H1 (cell line): ENCODE measurements around the gene ITGA11. TPM values are rescaled to one million over a fixed set of nuclear protein-coding genes. Genes with fewer than 3 reads are reported as not detected.
A peak's percentile ranks its signal among the peaks of the same experiment; 100 is the strongest.

Source experiments
- CTCF ChIA-PET: fragments of 300-600 bp; sonication (Branson Sonifier 250); formaldehyde crosslinking; loops from one replicate; lab custom pipeline; 2021; ENCODE audit not compliant: partially characterized antibody; lab: Charles Lee
- POLR2A ChIA-PET: fragments of 300-600 bp; sonication (Branson Sonifier 250); formaldehyde crosslinking; loops from one replicate; lab custom pipeline; 2021; ENCODE audit warnings: inconsistent platforms; ENCODE audit not compliant: partially characterized antibody; lab: Charles Lee
- DNase-seq, 2 experiments: peaks; one replicate each; pipeline versions ENCODE4 v3.0.0 to v3.0.0-alpha.2; 2010 to 2022; ENCODE audit warnings: low spot score in 2 of 2, low read depth in 1 of 2, mixed read lengths in 1 of 2
- FAIRE-seq: peaks from 2 replicates; lab custom pipeline; 2011; peaks lifted over from hg19 to GRCh38; lab: Jason Lieb, UNC
- H2AFZ ChIP-seq: 2 replicates; pipeline ENCODE4 v1.8.1; 2012; ENCODE audit warnings: low read length, inconsistent platforms
- H2AK5ac ChIP-seq: 2 replicates; pipeline ENCODE4 v1.6.1; 2013; ENCODE audit warnings: low read depth, low read length
- H2BK120ac ChIP-seq: replicated peaks from 2 replicates; pipeline ENCODE3; 2013; ENCODE audit warnings: low read depth, low read length, inconsistent platforms
- H2BK12ac ChIP-seq: 2 replicates; pipeline ENCODE4 v1.6.1; 2013; ENCODE audit warnings: low read depth, low read length
- H2BK15ac ChIP-seq: 2 replicates; pipeline ENCODE4 v1.6.1; 2013; ENCODE audit warnings: low read length
- H2BK20ac ChIP-seq: 2 replicates; pipeline ENCODE4 v1.6.1; 2013; ENCODE audit warnings: low read length
- H2BK5ac ChIP-seq: 2 replicates; pipeline ENCODE4 v1.6.1; 2013; ENCODE audit warnings: low read depth, low read length
- H3K14ac ChIP-seq: 2 replicates; pipeline ENCODE4 v1.6.1; 2013; ENCODE audit warnings: inconsistent platforms; ENCODE audit not compliant: insufficient read length
- H3K18ac ChIP-seq: 2 replicates; pipeline ENCODE4 v1.6.1; 2013; ENCODE audit warnings: low read length; ENCODE audit errors: extremely low read depth
- H3K23ac ChIP-seq: 2 replicates; pipeline ENCODE4 v1.6.1; 2013; ENCODE audit warnings: inconsistent platforms; ENCODE audit not compliant: insufficient read length
- H3K23me2 ChIP-seq: 2 replicates; pipeline ENCODE4 v1.6.1; 2013; ENCODE audit warnings: low read depth, low read length
- H3K27ac ChIP-seq: 2 replicates; pipeline ENCODE4 v1.6.1; 2011; ENCODE audit warnings: low read depth, low read length, inconsistent platforms
- H3K27me3 ChIP-seq, 4 experiments: replicated peaks in 1 of 4; 1 replicate in 1 of 4; 2 replicates in 3 of 4; pipeline versions ENCODE4 v1.6.1 to v1.8.1; 2011 to 2013; ENCODE audit warnings: low read length in 3 of 4, mild to moderate bottlenecking in 3 of 4, inconsistent platforms in 2 of 4, mixed read lengths in 2 of 4, moderate library complexity in 1 of 4; ENCODE audit not compliant: control insufficient read depth in 3 of 4, insufficient read depth in 3 of 4; ENCODE audit errors: extremely low read depth in 1 of 4
- H3K36me3 ChIP-seq, 4 experiments: 2 replicates each; pipeline versions ENCODE4 v1.6.1 to v1.8.1; 2011 to 2013; ENCODE audit warnings: mild to moderate bottlenecking in 4 of 4, low read length in 3 of 4, moderate library complexity in 2 of 4, control low read depth in 1 of 4, inconsistent platforms in 1 of 4; ENCODE audit not compliant: insufficient read depth in 4 of 4, control insufficient read depth in 2 of 4
- H3K4ac ChIP-seq: replicated peaks from 2 replicates; pipeline ENCODE3; 2013; ENCODE audit warnings: low read length, low read depth, mixed read lengths, inconsistent platforms; ENCODE audit not compliant: insufficient read length
- H3K4me1 ChIP-seq, 4 experiments: replicated peaks in 1 of 4; 1 replicate in 1 of 4; 2 replicates in 3 of 4; pipeline versions ENCODE4 v1.6.1 to v1.8.1; 2011 to 2013; ENCODE audit warnings: low read length in 3 of 4, inconsistent platforms in 2 of 4, mixed read lengths in 1 of 4; ENCODE audit not compliant: insufficient read depth in 4 of 4, control insufficient read depth in 3 of 4
- H3K4me2 ChIP-seq, 2 experiments: 2 replicates each; pipeline versions ENCODE4 v1.6.1 to v1.8.1; 2011 to 2013; ENCODE audit warnings: low read depth in 2 of 2, low read length in 2 of 2, control low read depth in 1 of 2, inconsistent platforms in 1 of 2, mild to moderate bottlenecking in 1 of 2; ENCODE audit not compliant: insufficient read depth in 1 of 2
- H3K4me3 ChIP-seq, 4 experiments: fragments of 200-600, 300-600 bp in 1 of 4; sonication (generic), shearing (Covaris generic), sonication (Bioruptor Twin) in 1 of 4; 2 replicates each; pipeline versions ENCODE4 v1.5.1 to v1.8.1; 2011 to 2016; ENCODE audit warnings: low read length in 4 of 4, low read depth in 3 of 4, control low read depth in 2 of 4, inconsistent platforms in 2 of 4, mild to moderate bottlenecking in 2 of 4, mixed read lengths in 1 of 4, moderate library complexity in 1 of 4; ENCODE audit not compliant: insufficient read depth in 2 of 4; ENCODE audit errors: extremely low read depth in 1 of 4
- H3K56ac ChIP-seq: replicated peaks from 2 replicates; pipeline ENCODE3; 2013; ENCODE audit warnings: low read depth, mild to moderate bottlenecking, mixed read lengths, low read length, inconsistent platforms; ENCODE audit not compliant: insufficient read length
- H3K79me1 ChIP-seq: 2 replicates; pipeline ENCODE4 v1.6.1; 2013; ENCODE audit warnings: low read depth, low read length, control low read depth
- H3K79me2 ChIP-seq, 2 experiments: 2 replicates each; pipeline versions ENCODE4 v1.6.1 to v1.8.1; 2012 to 2013; ENCODE audit warnings: low read length in 2 of 2, mild to moderate bottlenecking in 2 of 2, inconsistent platforms in 1 of 2; ENCODE audit not compliant: insufficient read depth in 2 of 2, control insufficient read depth in 1 of 2
- H3K9ac ChIP-seq, 4 experiments: replicated peaks in 1 of 4; 1 replicate in 1 of 4; 2 replicates in 3 of 4; pipeline versions ENCODE4 v1.6.1 to v1.8.1; 2011 to 2013; ENCODE audit warnings: low read depth in 3 of 4, low read length in 3 of 4, control low read depth in 2 of 4, mild to moderate bottlenecking in 2 of 4, moderate library complexity in 2 of 4, inconsistent platforms in 1 of 4; ENCODE audit errors: extremely low read depth in 1 of 4
- H3K9me3 ChIP-seq, 2 experiments: 2 replicates each; pipeline versions ENCODE4 v1.6.1 to v1.8.1; 2012 to 2013; ENCODE audit warnings: mild to moderate bottlenecking in 2 of 2, moderate library complexity in 2 of 2, control low read depth in 1 of 2, inconsistent platforms in 1 of 2, low read depth in 1 of 2, low read length in 1 of 2, mixed read lengths in 1 of 2; ENCODE audit not compliant: insufficient read depth in 2 of 2
- H4K20me1 ChIP-seq, 2 experiments: replicated peaks in 1 of 2; 2 replicates each; pipeline versions ENCODE3 to v1.8.1; 2011 to 2013; ENCODE audit warnings: inconsistent platforms in 2 of 2, low read length in 2 of 2, mild to moderate bottlenecking in 1 of 2; ENCODE audit not compliant: insufficient read depth in 2 of 2, control insufficient read depth in 1 of 2
- H4K5ac ChIP-seq: 2 replicates; pipeline ENCODE4 v1.6.1; 2013; ENCODE audit warnings: low read length, low read depth, mixed read lengths, inconsistent platforms; ENCODE audit not compliant: insufficient read length
- H4K8ac ChIP-seq: 2 replicates; pipeline ENCODE4 v1.8.0; 2013; ENCODE audit warnings: mild to moderate bottlenecking, moderate library complexity, low read length, inconsistent platforms; ENCODE audit not compliant: insufficient read depth; ENCODE audit errors: extremely low read depth
- H4K91ac ChIP-seq: replicated peaks from 2 replicates; pipeline ENCODE3; 2013; ENCODE audit warnings: low read length, mixed read lengths, inconsistent platforms; ENCODE audit not compliant: insufficient read length
- ASH2L ChIP-seq: fragments of 200-600, 300-600 bp; sonication (generic); IDR thresholded peaks from one replicate; pipeline ENCODE4 v1.7.1; 2017; ENCODE audit warnings: low read length
- ATF3 ChIP-seq: IDR thresholded peaks from 2 replicates; pipeline ENCODE4 v1.6.1; 2011; ENCODE audit warnings: low read depth, mild to moderate bottlenecking, low read length; ENCODE audit not compliant: insufficient read depth
- BCL11A ChIP-seq, 2 experiments: IDR thresholded peaks; one replicate each; pipeline ENCODE4 v1.6.1; 2011; ENCODE audit warnings: low read depth in 2 of 2, low read length in 2 of 2, mild to moderate bottlenecking in 2 of 2
- EP300 ChIP-seq, 2 experiments: IDR thresholded peaks; 1 replicate in 1 of 2; 2 replicates in 1 of 2; pipeline ENCODE4 v1.6.1; 2011 to 2012; ENCODE audit warnings: low read depth in 2 of 2, low read length in 2 of 2, mild to moderate bottlenecking in 2 of 2, borderline replicate concordance in 1 of 2, inconsistent platforms in 1 of 2, moderate library complexity in 1 of 2
- EZH2 ChIP-seq: fragments of 200-600 bp; sonication (generic); IDR thresholded peaks from 2 replicates; pipeline ENCODE4 v1.7.1; 2012; ENCODE audit warnings: low read depth, mild to moderate bottlenecking, moderate library complexity, low read length, inconsistent platforms; ENCODE audit not compliant: severe bottlenecking
- GABPA ChIP-seq: IDR thresholded peaks from 2 replicates; pipeline ENCODE4 v1.6.1; 2011; ENCODE audit warnings: mild to moderate bottlenecking, low read length, moderate library complexity, borderline replicate concordance; ENCODE audit not compliant: insufficient read depth
- HDAC6 ChIP-seq: IDR thresholded peaks from one replicate; pipeline ENCODE4 v1.7.1; 2012; ENCODE audit warnings: low read depth, mild to moderate bottlenecking, inconsistent platforms, low read length, moderate library complexity
- NANOG ChIP-seq: IDR thresholded peaks from 2 replicates; pipeline ENCODE4 v1.6.1; 2011; ENCODE audit warnings: low read length, low read depth, mild to moderate bottlenecking, inconsistent platforms; ENCODE audit not compliant: insufficient read depth, poor library complexity, severe bottlenecking
- POLR2AphosphoS5 ChIP-seq: IDR thresholded peaks from 2 replicates; pipeline ENCODE4 v1.6.1; 2011; ENCODE audit warnings: low read depth, low read length
- SIN3A ChIP-seq, 2 experiments: IDR thresholded peaks in 1 of 2; conservative IDR thresholded peaks in 1 of 2; 2 replicates each; pipeline ENCODE4 v1.6.1; 2011 to 2012; ENCODE audit warnings: low read length in 2 of 2, improper control_type of control experiment in 1 of 2, low read depth in 1 of 2, mild to moderate bottlenecking in 1 of 2
- SP2 ChIP-seq: IDR thresholded peaks from 2 replicates; pipeline ENCODE4 v1.6.1; 2012; ENCODE audit warnings: mild to moderate bottlenecking, low read length, inconsistent platforms
- SUZ12 ChIP-seq: fragments of 200-600 bp; sonication (generic); IDR thresholded peaks from 2 replicates; pipeline ENCODE4 v1.6.1; 2012; ENCODE audit warnings: mild to moderate bottlenecking, inconsistent platforms, low read length, moderate library complexity, mixed read lengths
- TAF1 ChIP-seq: IDR thresholded peaks from 2 replicates; pipeline ENCODE4 v1.6.1; 2011; ENCODE audit warnings: mild to moderate bottlenecking, low read depth, low read length
- WGBS, 2 experiments: shearing (Covaris generic) in 1 of 2; methylation state at CpG; one replicate each; pipeline versions ENCODE4 v1.1.6 to v1.1.7; 2013 to 2015; ENCODE audit warnings: low lambda C conversion rate in 2 of 2, mixed read lengths in 2 of 2, inconsistent platforms in 1 of 2, low coverage in 1 of 2, missing lambda C conversion rate in 1 of 2; ENCODE audit not compliant: insufficient replicate concordance in 2 of 2, insufficient coverage in 1 of 2, insufficient read length in 1 of 2; ENCODE audit errors: extremely low coverage in 1 of 2, missing lambda C conversion rate in 1 of 2; 5-methylcytosine and 5-hydroxymethylcytosine counted together
- polyA plus RNA-seq, 7 experiments: library from polyadenylated mRNA; depleted of rRNA in 3 of 7; stranded (reverse) in 5 of 7; unstranded in 2 of 7; fragments of >200 nt in 5 of 7; fragments of 200-250 nt in 2 of 7; gene quantifications; 1 replicate in 5 of 7; 2 replicates in 1 of 7; 4 replicates in 1 of 7; pipeline versions ENCODE4 v1.2.1 to v1.2.3, GENCODE V29; 2011 to 2013; ENCODE audit warnings: missing spikeins in 2 of 7, mixed read lengths in 2 of 7
- total RNA-seq: library from RNA; stranded (reverse); fragmentation: NEBNext Ultra II Directional; extraction: Animal tissue kit (Norgen Biotek cat#: 25700); gene quantifications from 2 replicates; pipeline ENCODE4 v1.2.1, GENCODE V29; 2021

The ITGA11 gene
- total and polyA plus RNA-seq, 2 of the 8 experiments (the other 6 are each of a cell fraction or from before 2014, with no cell fraction given): 0.05 to 0.06 TPM

GRCh38 chr15:68449389-68449788, 17.4 kb upstream of the ITGA11 start:
- Histone ChIP-seq H2AK5ac (no peak overlapping the region), H3K4me2 (no peak overlapping the region), H3K23ac (no peak overlapping the region), H3K9me3 (no peaks in the 10 kb centered on the region), H3K4ac (no peak overlapping the region), H2BK120ac (no peak overlapping the region), H3K56ac (no peak overlapping the region), H4K20me1 (no peaks in the 10 kb centered on the region), H3K27me3 (peaks cover 0 to 2% (median under 1%) of the 10 kb centered on the region in 4 experiments; a peak in 2 of 7 replicates), H3K79me1 (no peaks in the 10 kb centered on the region), H3K14ac (no peak overlapping the region), H3K79me2 (no peaks in the 10 kb centered on the region), H3K4me3 (no peak overlapping the region), H2BK20ac (no peak overlapping the region), H3K9ac (no peak overlapping the region), H3K4me1 (no peaks in the 10 kb centered on the region), H4K91ac (no peak overlapping the region), H2BK12ac (no peak overlapping the region), H3K27ac (no peak overlapping the region), H4K8ac (no peak overlapping the region), H2BK15ac (no peak overlapping the region), H3K23me2 (no peaks in the 10 kb centered on the region), H3K18ac (no peak overlapping the region), H2AFZ (no peak overlapping the region), H2BK5ac (no peak overlapping the region), H4K5ac (no peak overlapping the region), H3K36me3 (no peaks in the 10 kb centered on the region)
- 88% methylated on average over 6 of the region's 6 CpGs; no CpG with 5 or more reads in 1 of the 2 experiments for WGBS, 2 experiments
- no peak for FAIRE-seq
- CTCF ChIA-PET: interaction anchor here (0.6 to 2.0 kb wide), 5 partner anchors 17 to 143 kb away, joined by 3 to 5 read pairs (median 4); no protein-coding TSS in a partner anchor
- POLR2A ChIA-PET: no interaction called here
- peak in 1 of 2 experiments; percentile 40 for DNase-seq
- TF ChIP-seq EP300 (IDR thresholded peaks at IDR 0.05; ENCODE audit: borderline replicate concordance in 1 of 2, low read depth in 2 of 2, low read length in 2 of 2) (no peak), GABPA (no peak), EZH2 (no peak), HDAC6 (no peak), ASH2L (no peak), SUZ12 (no peak), POLR2AphosphoS5 (no peak), TAF1 (no peak), SP2 (no peak), SIN3A (conservative IDR thresholded peaks at IDR 0.05 in 1 of 2, IDR thresholded peaks at IDR 0.05 in 1 of 2; ENCODE audit: low read depth in 1 of 2, low read length in 2 of 2) (no peak), BCL11A (IDR thresholded peaks at IDR 0.05; ENCODE audit: low read depth in 2 of 2, low read length in 2 of 2) (no peak), NANOG (no peak), ATF3 (no peak)
